ENCODE results near the gene ST6GALNAC5.

ST6GALNAC5 gene

DNA sequence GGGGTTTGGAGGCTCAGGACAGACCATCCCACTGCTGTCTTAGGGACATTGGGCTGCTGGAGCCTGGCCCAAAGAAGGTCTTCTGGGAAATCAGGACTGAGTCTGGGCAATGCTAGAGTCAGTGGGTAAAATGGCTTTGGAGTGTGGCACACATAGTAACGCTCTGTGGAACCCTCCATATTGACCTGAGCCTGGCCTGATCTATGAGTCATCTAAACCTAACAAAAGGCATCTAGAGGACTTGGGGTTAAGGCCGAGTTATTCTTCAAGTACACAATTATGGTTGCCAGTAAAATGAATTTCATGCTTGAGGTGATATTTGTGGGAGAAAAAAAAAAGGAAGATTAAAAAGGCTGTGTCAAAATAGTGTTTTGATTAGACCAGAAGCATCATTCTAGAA lies 77.7 kb downstream of the ST6GALNAC5 start:
- no peak overlapping the region for H3K4me3 ChIP-seq (ENCODE audit: low read depth, low read length)
- TF ChIP-seq, protein P1, sequence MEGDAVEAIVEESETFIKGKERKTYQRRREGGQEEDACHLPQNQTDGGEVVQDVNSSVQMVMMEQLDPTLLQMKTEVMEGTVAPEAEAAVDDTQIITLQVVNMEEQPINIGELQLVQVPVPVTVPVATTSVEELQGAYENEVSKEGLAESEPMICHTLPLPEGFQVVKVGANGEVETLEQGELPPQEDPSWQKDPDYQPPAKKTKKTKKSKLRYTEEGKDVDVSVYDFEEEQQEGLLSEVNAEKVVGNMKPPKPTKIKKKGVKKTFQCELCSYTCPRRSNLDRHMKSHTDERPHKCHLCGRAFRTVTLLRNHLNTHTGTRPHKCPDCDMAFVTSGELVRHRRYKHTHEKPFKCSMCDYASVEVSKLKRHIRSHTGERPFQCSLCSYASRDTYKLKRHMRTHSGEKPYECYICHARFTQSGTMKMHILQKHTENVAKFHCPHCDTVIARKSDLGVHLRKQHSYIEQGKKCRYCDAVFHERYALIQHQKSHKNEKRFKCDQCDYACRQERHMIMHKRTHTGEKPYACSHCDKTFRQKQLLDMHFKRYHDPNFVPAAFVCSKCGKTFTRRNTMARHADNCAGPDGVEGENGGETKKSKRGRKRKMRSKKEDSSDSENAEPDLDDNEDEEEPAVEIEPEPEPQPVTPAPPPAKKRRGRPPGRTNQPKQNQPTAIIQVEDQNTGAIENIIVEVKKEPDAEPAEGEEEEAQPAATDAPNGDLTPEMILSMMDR (IDR thresholded peaks at IDR 0.05; ENCODE audit: borderline replicate concordance, insufficient read depth, low read depth, low read length), result no peak

DNA sequence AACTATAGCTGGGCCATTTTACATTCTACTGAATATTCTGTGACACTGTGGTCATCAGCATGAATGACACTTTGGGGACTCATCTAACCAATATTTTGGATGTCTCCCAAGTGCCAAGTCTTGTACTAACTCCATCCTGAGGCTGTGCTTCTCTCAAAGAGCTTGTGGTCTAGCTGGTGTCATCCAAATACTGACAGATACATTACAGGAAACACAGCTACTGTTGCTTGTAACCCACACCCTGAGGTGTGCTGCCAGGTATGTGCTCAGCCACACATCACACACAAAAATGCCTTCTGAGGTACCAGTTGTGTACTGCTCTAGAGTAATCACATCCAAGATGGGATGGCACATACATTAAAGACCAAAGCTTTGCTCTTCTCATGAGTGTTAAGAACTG lies 81.6 kb downstream of the ST6GALNAC5 start:
- TF ChIP-seq, protein P1 (IDR thresholded peaks at IDR 0.05; ENCODE audit: borderline replicate concordance, insufficient read depth, low read depth, low read length), result no peak
- no peak overlapping the region for H3K4me3 ChIP-seq (ENCODE audit: low read depth, low read length)

DNA sequence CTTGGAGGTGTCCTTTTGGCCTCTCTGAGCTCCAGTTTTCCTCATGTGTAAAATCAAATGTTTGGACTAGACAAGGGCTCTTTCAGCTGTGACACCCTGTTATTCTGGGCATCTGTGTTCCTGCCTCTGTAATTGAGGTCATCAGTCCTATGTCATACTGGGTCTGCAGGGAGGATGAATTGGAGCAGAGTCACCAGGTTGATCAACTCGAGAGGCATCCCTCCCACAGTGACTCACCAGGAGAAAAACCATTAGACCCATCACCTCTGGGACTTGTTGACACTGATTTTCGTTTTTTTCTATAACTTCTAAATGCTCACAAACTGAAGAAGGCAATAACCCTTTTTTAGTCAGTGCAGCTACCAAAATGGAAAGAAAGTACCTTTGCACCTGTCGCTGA lies 82.2 kb downstream of the ST6GALNAC5 start:
- no peak overlapping the region for H3K4me3 ChIP-seq (ENCODE audit: low read depth, low read length)
- TF ChIP-seq, protein P1 (IDR thresholded peaks at IDR 0.05; ENCODE audit: borderline replicate concordance, insufficient read depth, low read depth, low read length), result no peak

DNA sequence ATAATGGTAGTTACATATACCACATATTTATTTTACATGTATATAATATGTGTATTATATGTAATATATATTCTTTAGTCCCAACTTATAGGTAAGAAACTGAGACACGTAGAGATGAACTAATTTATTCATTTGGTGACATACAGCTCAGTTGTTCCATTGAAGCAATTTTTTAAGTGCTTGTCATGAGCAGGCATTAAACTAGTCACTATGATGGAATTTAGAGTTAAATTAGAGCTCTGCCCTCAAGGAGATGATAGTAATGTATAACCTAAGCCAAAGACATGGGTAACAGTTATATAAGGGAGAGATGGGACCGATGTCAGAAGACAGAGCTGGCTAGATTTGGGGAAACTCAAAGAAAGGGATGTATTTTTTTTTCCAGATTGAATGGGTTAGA lies 83.0 kb downstream of the ST6GALNAC5 start:
- TF ChIP-seq, protein P1 (IDR thresholded peaks at IDR 0.05; ENCODE audit: borderline replicate concordance, insufficient read depth, low read depth, low read length), result no peak
- H3K4me3 ChIP-seq (ENCODE audit: low read depth, low read length), result no peak overlapping the region

DNA sequence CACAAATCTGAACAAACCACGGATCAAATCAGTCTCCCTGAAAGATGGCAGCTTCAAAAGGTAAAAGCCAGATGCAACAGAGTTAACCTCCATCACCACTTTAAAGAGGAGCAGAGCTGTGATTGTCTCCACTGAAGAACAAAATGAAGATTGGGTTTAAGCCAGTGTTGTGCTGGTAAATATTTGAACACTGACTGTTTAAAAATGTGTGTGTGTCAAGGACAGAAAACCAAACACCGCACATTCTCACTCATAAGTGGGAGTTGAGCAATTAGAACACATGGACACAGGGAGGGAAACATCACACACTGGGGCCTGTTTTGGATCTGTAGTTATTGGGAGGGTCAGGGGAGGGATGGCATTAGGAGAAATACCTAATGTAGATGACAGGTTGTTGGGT lies 83.9 kb downstream of the ST6GALNAC5 start:
- H3K4me3 ChIP-seq (ENCODE audit: low read depth, low read length), result no peak overlapping the region
- TF ChIP-seq, protein P1 (IDR thresholded peaks at IDR 0.05; ENCODE audit: borderline replicate concordance, insufficient read depth, low read depth, low read length), result no peak

DNA sequence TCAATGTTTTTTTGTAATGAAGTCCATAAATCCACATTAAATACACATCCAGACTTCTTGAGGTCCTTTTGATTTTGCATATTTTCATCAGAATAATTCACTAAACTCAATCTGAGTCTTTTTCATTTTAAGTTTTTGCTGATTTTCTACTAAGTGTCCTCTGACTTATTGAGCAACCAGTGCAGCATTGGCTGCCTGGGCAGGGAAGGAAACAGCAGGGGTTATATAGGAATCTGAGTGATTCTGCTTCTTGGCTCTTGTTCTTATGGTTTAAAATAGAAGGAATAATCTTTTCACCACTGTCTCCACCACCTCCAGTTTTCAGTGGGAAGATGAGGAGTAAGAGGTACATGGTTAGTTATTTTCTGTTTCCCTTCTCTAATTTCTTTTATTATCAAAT lies 88.4 kb downstream of the ST6GALNAC5 start:
- no peak overlapping the region for H3K4me3 ChIP-seq (ENCODE audit: low read depth, low read length)
- TF ChIP-seq, protein P1 (IDR thresholded peaks at IDR 0.05; ENCODE audit: borderline replicate concordance, insufficient read depth, low read depth, low read length), result no peak

GRCh38 chr1:76957961-76958360 lies 90.7 kb downstream of the ST6GALNAC5 start:
- TF ChIP-seq, protein P1 (IDR thresholded peaks at IDR 0.05; ENCODE audit: borderline replicate concordance, insufficient read depth, low read depth, low read length), result no peak

More at GRCh38 chr1:76957961-76958360, 90.7 kb downstream of the ST6GALNAC5 start:
- no peak overlapping the region for H3K4me3 ChIP-seq (ENCODE audit: low read depth, low read length)
